GM12878 (cell line): Measurements from ENCODE around the gene CASR. TPM values are rescaled to one million over a fixed set of nuclear protein-coding genes. Genes with fewer than 3 reads are reported as not detected.

Experiments used
- ASH2L ChIP-seq: fragments of 300-600, 200-600 bp; sonication (generic); IDR thresholded peaks from 2 replicates; pipeline ENCODE4 v1.6.1; 2017; ENCODE audit warnings: low read depth, mild to moderate bottlenecking, borderline replicate concordance
- E4F1 ChIP-seq: fragments of 450-650 bp; IDR thresholded peaks from 2 replicates; pipeline ENCODE4 v1.6.1; 2018; ENCODE audit warnings: borderline replicate concordance, mild to moderate bottlenecking; ENCODE audit not compliant: partially characterized antibody
- GABPA ChIP-seq: IDR thresholded peaks from 2 replicates; pipeline ENCODE4 v1.6.1; 2014; ENCODE audit warnings: antibody characterized with exemption, low read depth, mild to moderate bottlenecking, inconsistent platforms
- IRF4 ChIP-seq: IDR thresholded peaks from 2 replicates; pipeline ENCODE4 v1.6.1; 2011; ENCODE audit warnings: low read depth, low read length
- KAT2A ChIP-seq: conservative IDR thresholded peaks from 2 replicates; pipeline ENCODE4 v1.6.1; 2011; ENCODE audit warnings: low read depth, low read length; ENCODE audit not compliant: control insufficient read depth
- KLF5 ChIP-seq: fragments of 450-650 bp; IDR thresholded peaks from 2 replicates; pipeline ENCODE4 v1.6.1; 2014; ENCODE audit warnings: mild to moderate bottlenecking; ENCODE audit not compliant: partially characterized antibody
- MEF2B ChIP-seq: fragments of 450-650 bp; IDR thresholded peaks from 2 replicates; pipeline ENCODE4 v1.6.1; 2018; ENCODE audit warnings: mild to moderate bottlenecking, moderate library complexity; ENCODE audit not compliant: partially characterized antibody, poor library complexity, severe bottlenecking
- MTA2 ChIP-seq: fragments of 450-650 bp; IDR thresholded peaks from 2 replicates; pipeline ENCODE4 v1.6.1; 2016; ENCODE audit warnings: low read depth, mild to moderate bottlenecking, moderate library complexity
- MYC ChIP-seq: IDR thresholded peaks from 2 replicates; pipeline ENCODE4 v1.6.1; 2011; ENCODE audit warnings: mild to moderate bottlenecking, low read length, moderate library complexity, inconsistent platforms; ENCODE audit not compliant: insufficient read depth, insufficient replicate concordance, insufficient read length, severe bottlenecking
- NBN ChIP-seq: fragments of 450-650 bp; IDR thresholded peaks from 2 replicates; pipeline ENCODE4 v1.6.1; 2016
- NFYB ChIP-seq: IDR thresholded peaks from 2 replicates; pipeline ENCODE4 v1.6.1; 2011; ENCODE audit warnings: low read depth, mild to moderate bottlenecking, low read length, improper control_type of control experiment, moderate library complexity; ENCODE audit not compliant: insufficient read depth
- NR2C2 ChIP-seq: IDR thresholded peaks from 2 replicates; pipeline ENCODE4 v1.6.1; 2011; ENCODE audit warnings: borderline replicate concordance, low read depth; ENCODE audit not compliant: control insufficient read depth, insufficient read length
- PAX5 ChIP-seq: IDR thresholded peaks from 2 replicates; pipeline ENCODE4 v1.6.1; 2011; ENCODE audit warnings: low read depth, low read length, borderline replicate concordance
- POLR2A ChIP-seq: IDR thresholded peaks from 2 replicates; pipeline ENCODE4 v1.6.1; 2011; ENCODE audit warnings: low read depth, mild to moderate bottlenecking, low read length
- RAD21 ChIP-seq: IDR thresholded peaks from 2 replicates; pipeline ENCODE4 v1.6.1; 2011; ENCODE audit warnings: mild to moderate bottlenecking, low read depth, low read length, moderate library complexity; ENCODE audit not compliant: insufficient read depth
- RBBP5 ChIP-seq: fragments of 200-600 bp; sonication (generic); conservative IDR thresholded peaks from 2 replicates; pipeline ENCODE4 v1.6.1; 2016
- RCOR1 ChIP-seq: conservative IDR thresholded peaks from 2 replicates; pipeline ENCODE4 v1.6.1; 2012; ENCODE audit warnings: low read depth, low read length, improper control_type of control experiment
- REST ChIP-seq: IDR thresholded peaks from 2 replicates; pipeline ENCODE4 v1.6.1; 2012; ENCODE audit warnings: mild to moderate bottlenecking, low read depth, low read length
- SIX5 ChIP-seq: IDR thresholded peaks from 2 replicates; pipeline ENCODE4 v1.6.1; 2011; ENCODE audit warnings: mild to moderate bottlenecking, low read depth, low read length, moderate library complexity; ENCODE audit not compliant: severe bottlenecking
- SRF ChIP-seq, 2 experiments: IDR thresholded peaks; 2 replicates each; pipeline ENCODE4 v1.6.1; 2011; ENCODE audit warnings: low read depth in 2 of 2, low read length in 2 of 2, mild to moderate bottlenecking in 1 of 2, moderate library complexity in 1 of 2
- STAT1 ChIP-seq: fragments of 450-650 bp; conservative IDR thresholded peaks from 2 replicates; pipeline ENCODE4 v1.6.1; 2014; ENCODE audit warnings: antibody characterized with exemption, mild to moderate bottlenecking
- TAF1 ChIP-seq: IDR thresholded peaks from 2 replicates; pipeline ENCODE4 v1.6.1; 2011; ENCODE audit warnings: mild to moderate bottlenecking, low read depth, low read length, borderline replicate concordance
- USF1 ChIP-seq: IDR thresholded peaks from 2 replicates; pipeline ENCODE4 v1.6.1; 2011; ENCODE audit warnings: borderline replicate concordance, low read depth, mild to moderate bottlenecking, moderate library complexity, mixed read lengths, low read length; ENCODE audit not compliant: insufficient read depth; ENCODE audit errors: extremely low read length
- ZBED1 ChIP-seq: IDR thresholded peaks from 2 replicates; pipeline ENCODE4 v1.6.1; 2016; ENCODE audit warnings: borderline replicate concordance
- ZNF207 ChIP-seq: fragments of 450-650 bp; IDR thresholded peaks from 2 replicates; pipeline ENCODE4 v1.6.1; 2014; ENCODE audit warnings: antibody characterized with exemption, mild to moderate bottlenecking, borderline replicate concordance
- ZNF622 ChIP-seq: fragments of 450-650 bp; IDR thresholded peaks from 2 replicates; pipeline ENCODE4 v1.6.1; 2017; ENCODE audit warnings: mild to moderate bottlenecking, inconsistent platforms
- polyA plus RNA-seq, 11 experiments: library from polyadenylated mRNA; depleted of rRNA in 4 of 11; unstranded in 6 of 11; stranded (reverse) in 5 of 11; fragments of >200 nt; fragmentation: Nextera tagmentation in 4 of 11; fragmentation: Illumina TruSeq in 1 of 11; extraction: Ambion mirVana in 4 of 11; extraction: Trizol in 1 of 11; gene quantifications; 1 replicate in 1 of 11; 2 replicates in 10 of 11; pipeline versions ENCODE4 v1.2.1 to v1.2.3, GENCODE V29; 2011 to 2016; ENCODE audit warnings: inconsistent platforms in 2 of 11, missing spikeins in 2 of 11, low read depth in 1 of 11
- total RNA-seq, 4 experiments: library from RNA; depleted of rRNA in 3 of 4; stranded (reverse); fragments of >200 nt in 3 of 4; fragmentation: Illumina TruSeq in 1 of 4; extraction: Trizol in 1 of 4; gene quantifications; 2 replicates each; pipeline versions ENCODE4 v1.2.1 to v1.2.3, GENCODE V29; 2013 to 2021

The CASR gene
- total and polyA plus RNA-seq, 10 of the 15 experiments (the other 5 are each of a cell fraction or from before 2014, with no cell fraction given), result 0.04 to 0.37 (median 0.11) TPM

- TF ChIP-seq TAF1, result no peak
- TF ChIP-seq ASH2L, result no peak
- peak; percentile 93 for TF ChIP-seq MTA2
- TF ChIP-seq REST, result no peak
- TF ChIP-seq NR2C2, result no peak
- peak; percentile 96 for TF ChIP-seq MEF2B
- TF ChIP-seq E4F1, result no peak
- TF ChIP-seq RAD21, result no peak
- no peak for TF ChIP-seq SIX5
- TF ChIP-seq NFYB, result no peak
- no peak for TF ChIP-seq STAT1
- no peak for TF ChIP-seq GABPA
- TF ChIP-seq USF1, result no peak
- no peak for TF ChIP-seq ZNF207
- no peak for TF ChIP-seq KLF5
- no peak for TF ChIP-seq ZNF622
- no peak for TF ChIP-seq RCOR1
- no peak for TF ChIP-seq KAT2A
- no peak for TF ChIP-seq SRF (IDR thresholded peaks at IDR 0.05; ENCODE audit: low read depth in 2 of 2, low read length in 2 of 2)
- TF ChIP-seq NBN, result peak; percentile 70
- TF ChIP-seq PAX5, result no peak
- no peak for TF ChIP-seq POLR2A
- TF ChIP-seq ZBED1, result no peak
- no peak for TF ChIP-seq RBBP5
- no peak for TF ChIP-seq IRF4
- TF ChIP-seq MYC, result no peak
Measured at GRCh38 chr3:122271246-122271898, 87.9 kb downstream of the CASR start (continued).
